NCI-H2107 (cell line): ENCODE data around the gene ERVW-1.
A peak's percentile ranks its signal among the peaks of the same experiment; 100 is the strongest.
"Not testable (repeated sequence)": the region's sequence is repeated elsewhere in the genome, so short reads cannot be mapped to it uniquely, and the experiment has no call there.

Experiments
- DNase-seq: peaks from one replicate; lab custom pipeline; 2025; lab: John Stamatoyannopoulos, UW

The ERVW-1 gene

GRCh38 chr7:92468589-92468988 is 9.2 kb downstream of the ERVW-1 start:
- not testable (repeated sequence) for DNase-seq

GRCh38 chr7:92466682-92467081 is 11.1 kb downstream of the ERVW-1 start:
- DNase-seq: no peak

DNA sequence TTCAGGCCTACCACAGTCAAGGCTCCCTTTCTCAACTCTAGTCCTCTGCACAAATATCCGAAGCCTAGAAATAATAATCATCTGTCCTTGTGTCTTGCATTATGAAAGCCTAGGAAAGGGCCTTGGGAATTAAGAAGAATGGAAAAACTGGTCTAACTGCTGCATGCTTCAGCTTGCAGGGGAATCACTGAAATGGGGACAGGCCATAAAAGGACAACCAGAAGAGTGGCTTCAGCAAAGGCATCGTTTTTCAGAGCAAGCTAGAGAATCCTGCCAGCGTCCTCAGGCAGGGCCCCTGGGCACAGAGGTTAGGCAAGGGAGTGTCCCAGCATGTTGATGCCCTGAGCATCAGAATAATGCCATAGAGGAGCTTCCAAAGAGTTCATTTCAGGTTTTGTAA is 13.2 kb downstream of the ERVW-1 start:
- no peak for DNase-seq

DNA sequence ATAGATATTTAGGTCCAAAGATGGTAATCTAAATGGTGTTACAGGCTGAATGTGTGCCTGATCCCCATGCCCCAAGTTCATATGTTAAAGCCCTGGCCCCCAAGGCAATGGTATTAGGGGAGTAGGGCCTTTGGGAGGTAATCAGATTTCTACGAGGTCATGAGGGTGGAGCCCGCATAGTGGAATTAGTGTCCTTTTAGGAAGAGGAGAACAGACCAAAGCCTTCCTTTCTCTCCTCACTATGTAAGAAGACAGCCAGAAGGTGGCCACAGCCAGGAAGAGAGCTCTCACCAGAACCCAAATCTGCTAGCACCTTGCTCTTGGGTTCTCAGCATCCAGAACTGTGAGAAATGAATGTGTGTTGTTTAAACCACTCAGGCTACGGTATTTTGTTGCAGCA is 15.2 kb downstream of the ERVW-1 start:
- no peak for DNase-seq

DNA sequence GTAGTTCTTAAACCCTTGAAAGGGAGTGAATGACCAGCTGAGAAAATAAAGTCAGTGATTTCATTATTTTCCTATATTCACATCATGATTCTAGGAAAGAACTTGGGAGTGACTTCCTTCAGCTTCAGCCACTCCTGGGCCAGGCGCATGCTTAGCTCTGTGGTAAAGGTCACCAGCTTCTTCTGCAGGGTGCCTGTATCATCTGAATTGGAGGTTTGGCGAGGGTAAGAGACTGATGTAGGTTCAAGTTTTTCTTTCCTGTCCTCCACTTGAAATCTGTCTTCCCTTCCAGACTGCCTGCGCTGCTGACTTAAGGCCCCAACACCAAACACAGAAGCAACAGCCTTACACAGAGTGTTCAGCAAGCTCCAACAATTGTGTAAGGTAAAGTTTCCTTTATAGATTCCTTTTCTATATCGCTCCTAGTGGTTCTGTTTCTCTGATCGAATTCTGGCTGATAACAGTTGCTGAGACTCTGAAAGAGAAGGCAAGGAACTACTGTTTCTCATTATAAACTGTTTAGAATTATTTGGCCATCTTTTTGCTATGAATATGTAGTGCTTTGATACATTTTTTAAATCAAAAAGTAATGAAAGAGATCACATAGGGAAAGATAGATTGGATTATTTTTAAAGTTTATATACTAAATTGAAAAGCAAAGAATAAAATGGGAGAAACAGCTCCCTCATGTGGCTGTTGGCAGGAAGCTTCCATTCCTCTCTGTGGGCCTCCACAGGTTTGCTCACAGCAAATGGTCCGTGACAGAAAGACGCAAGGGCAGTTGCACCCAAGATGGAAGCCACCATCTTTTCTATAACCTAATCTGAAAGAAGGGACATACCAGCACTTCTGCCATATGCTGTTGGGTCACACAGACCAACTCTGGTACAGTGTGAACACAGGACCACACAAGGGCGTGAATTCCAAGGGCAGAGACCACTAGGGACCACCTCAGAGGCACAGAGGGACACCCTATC is 16.4 kb downstream of the ERVW-1 start:
- peak; percentile 31 for DNase-seq

GRCh38 chr7:92460510-92460909 is 17.2 kb downstream of the ERVW-1 start:
- DNase-seq: no peak

- no peak for DNase-seq
Observed at GRCh38 chr7:92460109-92460508, 17.6 kb downstream of the ERVW-1 start.

DNA sequence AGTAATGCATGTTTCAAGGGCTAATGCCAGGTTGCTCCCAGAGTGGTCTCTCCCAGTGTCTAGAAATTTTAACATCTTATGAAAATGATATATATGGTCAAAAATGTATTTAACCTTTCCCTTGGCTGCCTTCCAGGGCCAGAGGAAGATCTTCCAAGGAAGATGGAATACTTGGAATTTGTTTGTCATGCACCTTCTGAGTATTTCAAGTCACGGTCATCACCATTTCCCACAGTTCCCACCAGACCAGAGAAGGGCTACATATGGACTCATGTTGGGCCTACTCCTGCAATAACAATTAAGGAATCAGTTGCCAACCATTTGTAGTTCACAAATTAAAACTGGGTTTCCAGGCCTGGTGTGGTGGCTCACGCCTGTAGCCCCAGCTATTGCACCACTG is 21.5 kb downstream of the ERVW-1 start:
- no peak for DNase-seq

DNA sequence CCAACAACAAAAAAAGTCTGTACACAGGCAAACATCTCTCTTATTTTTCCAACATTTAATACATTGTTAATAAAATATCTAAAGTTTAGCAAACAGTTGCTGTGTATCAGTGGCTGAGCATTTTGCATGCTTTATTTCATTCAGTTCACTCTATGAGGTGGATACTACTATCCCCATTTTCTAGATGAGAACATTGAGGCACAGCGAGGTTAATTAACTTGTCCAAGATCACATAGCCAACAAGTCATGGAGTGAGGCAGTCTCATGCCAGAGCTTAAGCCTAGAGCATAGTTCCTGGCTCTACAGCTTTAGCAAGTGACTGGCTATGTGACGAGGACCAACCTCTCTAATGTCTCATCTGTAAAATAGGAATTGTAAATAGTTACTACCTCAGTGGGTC is 26.1 kb downstream of the ERVW-1 start:
- DNase-seq: no peak

DNA sequence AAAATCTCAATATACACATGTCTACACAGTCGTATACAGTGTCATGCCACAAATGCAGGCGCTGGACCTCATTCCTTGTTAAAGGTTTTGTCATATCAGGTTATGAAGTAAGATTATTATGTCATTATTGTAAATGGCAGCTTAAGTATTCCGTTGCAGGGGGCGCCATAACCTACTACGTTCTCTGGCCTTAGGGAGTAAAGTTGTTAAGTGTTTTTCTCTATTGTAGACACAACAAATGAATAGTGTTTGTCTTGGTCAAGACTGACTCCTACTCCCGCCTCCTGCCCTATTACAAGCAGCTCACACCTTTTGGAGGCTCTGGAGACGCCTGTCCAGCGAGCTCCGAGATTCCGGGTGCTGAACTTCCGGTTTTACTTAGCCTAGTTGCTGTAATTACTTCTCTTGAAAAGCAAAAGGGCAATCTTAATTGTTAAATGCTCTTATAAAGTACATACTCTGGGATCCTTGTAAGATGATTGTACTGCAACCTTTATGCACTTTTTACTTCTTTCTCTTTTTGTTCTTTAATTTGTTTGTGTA is 29.5 kb downstream of the ERVW-1 start:
- DNase-seq: peak; percentile 24

GRCh38 chr7:92447345-92448204 is 30.2 kb downstream of the ERVW-1 start, which contains the start of gene GATAD1:
GATAD1 (plus strand) TSS chr7:92447482; CDS start chr7:92447730, 248 bp downstream.
- DNase-seq: peak; percentile 80

DNA sequence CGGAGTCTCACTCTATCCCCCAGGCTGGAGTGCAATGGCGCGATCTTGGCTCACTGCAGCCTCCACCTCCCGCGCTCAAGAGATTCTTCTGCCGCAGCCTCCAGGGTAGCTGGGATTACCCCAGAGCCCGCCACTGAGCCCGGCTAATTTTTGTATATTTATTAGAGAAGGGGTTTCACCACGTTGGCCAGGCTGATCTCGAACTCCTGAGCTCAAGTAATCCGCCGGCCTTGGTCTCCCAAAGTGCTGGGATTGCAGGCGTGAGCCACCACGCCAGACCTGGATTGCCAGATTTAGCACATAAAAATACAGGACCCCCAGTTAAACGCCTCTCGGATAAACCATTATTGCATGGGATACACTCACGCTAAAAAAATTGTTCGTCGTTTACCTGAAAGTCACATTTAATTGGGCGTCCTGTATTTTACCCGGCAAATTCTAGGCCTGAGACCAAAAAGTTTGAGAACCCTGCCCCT is 30.8 kb downstream of the ERVW-1 start:
- DNase-seq: no peak

DNA sequence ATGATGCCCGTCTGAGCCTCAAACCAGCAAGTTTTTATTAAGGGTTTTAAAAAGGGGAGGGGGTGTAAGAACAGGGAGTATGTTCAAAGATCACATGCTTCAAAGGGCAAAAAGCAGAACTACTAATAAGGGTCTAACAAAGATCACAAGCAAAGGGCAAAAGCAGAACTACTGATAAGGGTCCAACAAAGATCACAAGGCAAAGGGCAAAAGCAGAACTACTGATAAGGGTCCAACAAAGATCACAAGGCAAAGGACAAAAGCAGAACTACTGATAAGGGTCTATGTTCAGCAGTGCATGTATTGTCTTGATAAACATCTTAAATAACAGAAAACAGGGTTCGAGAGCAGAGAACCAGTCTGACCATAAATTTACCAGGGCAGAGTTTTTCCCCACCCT is 35.0 kb downstream of the ERVW-1 start:
- not testable (repeated sequence) for DNase-seq

- DNase-seq: no peak
Observed at GRCh38 chr7:92437956-92438491, 39.7 kb downstream of the ERVW-1 start.

DNA sequence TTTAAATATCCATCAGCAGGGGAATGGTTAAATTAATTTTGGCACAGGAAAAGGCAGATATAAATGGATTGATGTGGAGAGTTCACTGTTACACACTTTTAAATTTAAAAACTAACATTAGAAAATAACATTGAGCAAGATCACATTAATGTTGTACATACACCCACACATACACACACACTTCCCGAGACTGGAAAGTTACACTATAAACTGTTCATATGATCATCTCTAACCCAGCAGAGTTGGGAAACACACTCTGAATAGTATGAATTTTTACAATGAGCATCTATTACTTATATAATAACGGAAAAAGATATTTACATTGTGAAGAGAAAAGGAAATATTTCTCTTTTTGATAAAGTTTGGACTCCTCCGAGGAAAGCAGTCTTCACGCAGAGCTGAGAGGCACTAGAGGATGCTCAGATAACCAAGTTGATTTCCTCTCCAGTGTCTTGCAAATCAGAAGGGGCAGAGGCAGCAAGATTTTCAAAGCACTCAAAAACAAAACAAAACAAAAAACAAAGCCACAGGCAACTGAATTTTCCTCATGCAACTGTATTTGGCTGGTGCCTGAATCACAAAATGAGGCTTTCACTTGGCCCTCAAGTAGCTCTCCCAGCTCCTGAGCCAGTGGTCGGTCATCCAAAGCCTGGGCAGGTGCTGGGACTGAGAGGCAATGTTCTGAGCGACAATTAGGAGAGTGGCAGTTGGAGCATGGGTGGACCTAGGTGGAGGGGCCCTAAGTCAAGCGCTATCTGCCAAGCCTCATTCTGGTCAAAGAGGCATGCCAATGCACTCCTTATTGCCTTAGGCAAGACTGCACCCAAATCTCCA is 40.9 kb downstream of the ERVW-1 start:
- no peak for DNase-seq

GRCh38 chr7:92435542-92435941 is 42.2 kb downstream of the ERVW-1 start:
- no peak for DNase-seq

DNA sequence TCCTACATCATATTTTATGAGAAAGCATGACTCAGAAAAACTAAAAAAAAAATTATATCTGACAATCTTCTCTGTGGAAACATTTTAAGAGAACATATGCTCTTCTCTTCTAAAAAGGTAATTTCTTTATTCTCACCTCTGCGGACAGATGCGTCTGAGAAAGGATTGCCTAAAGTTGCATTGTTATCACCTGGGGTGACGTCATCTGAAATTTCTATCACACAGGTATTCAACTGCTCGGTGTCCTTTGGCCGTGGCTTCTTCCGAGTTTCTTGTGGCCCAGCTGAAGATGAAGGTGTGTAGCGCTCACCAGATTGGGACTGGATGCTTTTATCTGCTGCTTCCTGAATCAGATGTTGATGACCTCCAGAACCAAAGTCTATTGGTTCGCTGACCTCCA is 44.7 kb downstream of the ERVW-1 start:
- no peak for DNase-seq

GRCh38 chr7:92432299-92432946 is 45.3 kb downstream of the ERVW-1 start:
- no peak for DNase-seq

DNA sequence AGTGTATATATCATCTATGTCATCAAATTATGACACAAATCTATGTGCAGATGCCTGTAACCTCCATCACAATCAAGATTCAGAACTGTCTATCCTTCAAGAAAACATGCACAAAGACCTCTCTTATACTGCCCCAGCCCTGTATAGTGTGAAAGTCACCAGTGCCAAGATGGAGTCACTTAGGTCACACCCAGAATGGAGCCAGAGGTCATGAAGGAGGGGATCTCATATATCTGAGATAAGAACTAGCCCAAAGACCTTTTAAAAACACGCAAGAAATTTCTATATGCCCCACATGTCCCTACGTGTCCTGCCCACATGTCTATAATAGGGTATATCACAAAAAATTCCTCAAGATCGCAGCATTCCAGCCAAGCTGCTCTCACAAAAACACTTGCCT is 50.6 kb downstream of the ERVW-1 start:
- no peak for DNase-seq

- no peak for DNase-seq
Observed at GRCh38 chr7:92425311-92425947, 52.3 kb downstream of the ERVW-1 start.
